HEK293 (cell line): ENCODE results near the gene RASA2.

ENCODE experiments used
- CTCF ChIA-PET: fragments of 350-600 bp; formaldehyde crosslinking; extraction: SDS; loops from one replicate; lab custom pipeline; 2021; ENCODE audit warnings: antibody characterized with exemption; lab: Yijun Ruan, JAX
- POLR2A ChIA-PET: fragments of 300-600 bp; formaldehyde crosslinking; extraction: SDS; loops from one replicate; lab custom pipeline; 2020; ENCODE audit warnings: antibody characterized with exemption, inconsistent platforms; lab: Yijun Ruan, JAX
- H3K27ac ChIP-seq: fragments of 200-500 bp; sonication (Bioruptor generic); 2 replicates; pipeline ENCODE4 v1.5.1; 2014; ENCODE audit warnings: low read depth, low read length, control low read depth, inconsistent platforms; ENCODE audit errors: extremely low read depth
- H3K36me3 ChIP-seq, 2 experiments: fragments of 200-500 bp in 1 of 2; sonication (Bioruptor generic) in 1 of 2; 1 replicate in 1 of 2; 2 replicates in 1 of 2; pipeline ENCODE4 v1.5.1; 2014 to 2017; ENCODE audit warnings: inconsistent platforms in 2 of 2, low read length in 2 of 2; ENCODE audit not compliant: control insufficient read depth in 2 of 2, insufficient read depth in 1 of 2
- H3K4me1 ChIP-seq: fragments of 200-500 bp; sonication (Bioruptor generic); 2 replicates; pipeline ENCODE4 v1.5.1; 2014; ENCODE audit warnings: mild to moderate bottlenecking, low read length, inconsistent platforms; ENCODE audit not compliant: control insufficient read depth, insufficient read depth
- H3K4me3 ChIP-seq: 2 replicates; pipeline ENCODE4 v1.5.1; 2011; ENCODE audit warnings: low read depth, mild to moderate bottlenecking, control low read depth, low read length, moderate library complexity
- H3K9me3 ChIP-seq: fragments of 200-500 bp; sonication (Bioruptor generic); 2 replicates; pipeline ENCODE4 v1.5.1; 2014; ENCODE audit warnings: low read depth, low read length, inconsistent platforms; ENCODE audit not compliant: control insufficient read depth, insufficient read depth
- GFI1B ChIP-seq: fragments of 450-650 bp; formaldehyde crosslinking; IDR thresholded peaks from 2 replicates; pipeline ENCODE4 v1.5.1; 2016; ENCODE audit warnings: missing biosample characterization, missing genetic modification characterization
- GLIS2 ChIP-seq: fragments of 450-650 bp; formaldehyde crosslinking; IDR thresholded peaks from 2 replicates; pipeline ENCODE4 v1.5.1; 2016; ENCODE audit warnings: missing biosample characterization, missing genetic modification characterization
- IKZF3 ChIP-seq: fragments of 450-650 bp; IDR thresholded peaks from 2 replicates; pipeline ENCODE4 v1.5.0; 2018; ENCODE audit warnings: missing biosample characterization, mild to moderate bottlenecking, missing genetic modification characterization, moderate library complexity
- INSM2 ChIP-seq: fragments of 450-650 bp; formaldehyde crosslinking; IDR thresholded peaks from 2 replicates; pipeline ENCODE4 v1.5.1; 2016; ENCODE audit warnings: missing biosample characterization, missing genetic modification characterization
- REPIN1 ChIP-seq: fragments of 450-650 bp; formaldehyde crosslinking; IDR thresholded peaks from 2 replicates; pipeline ENCODE4 v1.5.1; 2017; ENCODE audit warnings: missing biosample characterization, missing genetic modification characterization, low read depth
- SCRT2 ChIP-seq: fragments of 450-650 bp; formaldehyde crosslinking; IDR thresholded peaks from 2 replicates; pipeline ENCODE4 v1.5.1; 2016; ENCODE audit warnings: missing biosample characterization, missing genetic modification characterization
- TRIM28 ChIP-seq: IDR thresholded peaks from 2 replicates; pipeline ENCODE4 v1.6.1; 2011; ENCODE audit warnings: low read length, control low read depth, borderline replicate concordance
- ZBTB1 ChIP-seq: fragments of 450-650 bp; formaldehyde crosslinking; IDR thresholded peaks from 2 replicates; pipeline ENCODE4 v1.5.1; 2016; ENCODE audit warnings: missing biosample characterization, missing genetic modification characterization
- ZBTB26 ChIP-seq: fragments of 450-650 bp; formaldehyde crosslinking; optimal IDR thresholded peaks from 2 replicates; pipeline ENCODE3; 2016; ENCODE audit warnings: missing biosample characterization, mild to moderate bottlenecking, missing genetic modification characterization
- ZBTB8A ChIP-seq: fragments of 450-650 bp; formaldehyde crosslinking; IDR thresholded peaks from 2 replicates; pipeline ENCODE4 v1.5.1; 2016; ENCODE audit warnings: missing biosample characterization, missing genetic modification characterization
- ZEB2 ChIP-seq: fragments of 450-650 bp; formaldehyde crosslinking; IDR thresholded peaks from 2 replicates; pipeline ENCODE4 v1.5.1; 2016; ENCODE audit warnings: missing biosample characterization, missing genetic modification characterization
- ZNF114 ChIP-seq: fragments of 450-650 bp; formaldehyde crosslinking; IDR thresholded peaks from 2 replicates; pipeline ENCODE4 v1.5.0; 2017; ENCODE audit warnings: missing biosample characterization, missing genetic modification characterization
- ZNF132 ChIP-seq: fragments of 450-650 bp; formaldehyde crosslinking; IDR thresholded peaks from 2 replicates; pipeline ENCODE4 v1.5.1; 2017; ENCODE audit warnings: missing biosample characterization, missing genetic modification characterization, borderline replicate concordance
- ZNF133 ChIP-seq: fragments of 450-650 bp; formaldehyde crosslinking; IDR thresholded peaks from 2 replicates; pipeline ENCODE4 v1.5.1; 2016; ENCODE audit warnings: missing biosample characterization, missing genetic modification characterization
- ZNF148 ChIP-seq: fragments of 450-650 bp; formaldehyde crosslinking; IDR thresholded peaks from 2 replicates; pipeline ENCODE4 v1.5.0; 2017; ENCODE audit warnings: missing biosample characterization, missing genetic modification characterization, borderline replicate concordance
- ZNF174 ChIP-seq: fragments of 450-650 bp; formaldehyde crosslinking; IDR thresholded peaks from 2 replicates; pipeline ENCODE4 v1.5.0; 2017; ENCODE audit warnings: missing biosample characterization, mild to moderate bottlenecking, missing genetic modification characterization
- ZNF23 ChIP-seq: fragments of 450-650 bp; formaldehyde crosslinking; IDR thresholded peaks from 2 replicates; pipeline ENCODE4 v1.5.1; 2016; ENCODE audit warnings: missing biosample characterization, missing genetic modification characterization, borderline replicate concordance
- ZNF398 ChIP-seq: fragments of 450-650 bp; formaldehyde crosslinking; IDR thresholded peaks from 2 replicates; pipeline ENCODE4 v1.5.1; 2017; ENCODE audit warnings: missing biosample characterization, missing genetic modification characterization
- ZNF449 ChIP-seq: fragments of 450-650 bp; formaldehyde crosslinking; IDR thresholded peaks from 2 replicates; pipeline ENCODE4 v1.5.1; 2017; ENCODE audit warnings: missing biosample characterization, mild to moderate bottlenecking, missing genetic modification characterization, moderate library complexity
- ZNF677 ChIP-seq: fragments of 450-650 bp; IDR thresholded peaks from 2 replicates; pipeline ENCODE4 v1.5.0; 2018; ENCODE audit warnings: missing biosample characterization, mild to moderate bottlenecking, missing genetic modification characterization, moderate library complexity
- ZNF843 ChIP-seq: fragments of 450-650 bp; formaldehyde crosslinking; IDR thresholded peaks from 2 replicates; pipeline ENCODE4 v1.5.1; 2016; ENCODE audit warnings: missing biosample characterization, missing genetic modification characterization

RASA2 gene

GRCh38 chr3:141656771-141657170 is 169.9 kb downstream of the RASA2 start (continued):
- TF ChIP-seq ZBTB1 (tag by site-specific recombination), result no peak
- no peak for TF ChIP-seq ZNF148 (tag by site-specific recombination)
- TF ChIP-seq INSM2 (tag by site-specific recombination), result no peak
- no peak for TF ChIP-seq ZNF114 (tag by site-specific recombination)
- TF ChIP-seq ZNF449 (tag by site-specific recombination), result no peak
- TF ChIP-seq ZEB2, result no peak
- no peak for TF ChIP-seq GLIS2 (tag by site-specific recombination)

GRCh38 chr3:141657516-141657915 is 170.7 kb downstream of the RASA2 start:
- ChIA-PET POLR2A (interaction anchor here (0.6 kb wide), 1 partner anchor 81 kb away, joined by 3 read pairs; the partner anchor contains the start of gene RNF7), CTCF (no interaction called here)
- Histone ChIP-seq H3K9me3 (no peaks in the 10 kb centered on the region), H3K4me3 (no peak overlapping the region), H3K36me3 (no peaks in the 10 kb centered on the region), H3K27ac (no peak overlapping the region), H3K4me1 (no peaks in the 10 kb centered on the region)
- no peak for TF ChIP-seq ZNF174 (tag by site-specific recombination)
- no peak for TF ChIP-seq GFI1B (tag by site-specific recombination)
- no peak for TF ChIP-seq ZNF133 (tag by site-specific recombination)
- 0 out of 2 replicates have a peak, but pooled peaks have one; percentile 45 for TF ChIP-seq TRIM28

- no peak overlapping the region; the same call in 1 of the 2 replicates for H3K27ac ChIP-seq
- no peaks in the 10 kb centered on the region for H3K9me3 ChIP-seq
- CTCF ChIA-PET, result interaction anchor here (0.7 kb wide), 1 partner anchor 428 kb away, joined by 4 read pairs; no protein-coding TSS in a partner anchor
- peak overlapping the region; percentile 44 for H3K4me3 ChIP-seq
- H3K4me1 ChIP-seq, result no peaks in the 10 kb centered on the region
- POLR2A ChIA-PET, result no interaction called here
- no peaks in the 10 kb centered on the region for H3K36me3 ChIP-seq
- TF ChIP-seq IKZF3 (tag by site-specific recombination) (peak; percentile 24; the same call in 1 of the 2 replicates), REPIN1 (tag by site-specific recombination) (no peak), ZNF23 (no peak), ZBTB1 (tag by site-specific recombination) (no peak), ZNF398 (tag by site-specific recombination) (no peak), ZNF843 (tag by site-specific recombination) (no peak), SCRT2 (peak; percentile 84), ZBTB26 (tag by site-specific recombination) (peak; percentile 61), INSM2 (tag by site-specific recombination) (no peak), ZNF677 (tag by site-specific recombination) (no peak), ZNF132 (tag by site-specific recombination) (no peak), ZBTB8A (tag by site-specific recombination) (0 out of 2 replicates have a peak, but pooled peaks have one; percentile 26)
Observed at GRCh38 chr3:141659821-141660613, 173.2 kb downstream of the RASA2 start.
